ENCODE results near the gene LOXL1.
A peak's percentile ranks its signal among the peaks of the same experiment; 100 is the strongest.

LOXL1 gene

DNA sequence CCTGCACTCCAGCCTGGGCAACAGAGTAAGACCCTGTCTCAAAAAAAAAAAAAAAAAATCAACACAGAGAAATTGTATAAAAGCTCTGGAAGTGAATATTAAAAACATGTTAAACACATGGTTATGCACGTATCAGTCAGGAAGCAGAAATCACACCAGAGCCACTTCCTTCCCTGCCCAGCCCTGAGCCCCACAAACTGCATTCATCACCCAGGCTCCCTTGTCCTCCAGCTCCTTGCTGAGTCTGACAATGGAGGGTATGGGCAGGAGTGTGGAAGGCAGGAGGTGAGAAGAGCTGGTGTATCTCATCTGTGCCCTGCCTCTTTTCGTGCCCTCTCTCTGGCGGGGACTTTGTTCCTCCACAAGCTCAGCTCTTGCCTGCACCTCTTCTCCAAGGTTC is 12.1 kb upstream of the LOXL1 start (continued):
- TF ChIP-seq PATZ1 (CRISPR knock-in tag; IDR thresholded peaks at IDR 0.05; ENCODE audit: borderline replicate concordance) = no peak
- no peak for TF ChIP-seq TOX (CRISPR knock-in tag; IDR thresholded peaks at IDR 0.05; ENCODE audit: borderline replicate concordance)
- TF ChIP-seq ARNTL (CRISPR knock-in tag; IDR thresholded peaks at IDR 0.05; ENCODE audit: borderline replicate concordance, low read depth) = no peak
- TF ChIP-seq RARB (CRISPR knock-in tag; IDR thresholded peaks at IDR 0.05) = no peak

- TF ChIP-seq ESRRG (CRISPR knock-in tag; IDR thresholded peaks at IDR 0.05) = no peak
- no peak for TF ChIP-seq GLIS3 (CRISPR knock-in tag; IDR thresholded peaks at IDR 0.05)
- TF ChIP-seq BACH2 (CRISPR knock-in tag; IDR thresholded peaks at IDR 0.05; ENCODE audit: borderline replicate concordance) = no peak
- no peak for TF ChIP-seq TCF4 (CRISPR knock-in tag; IDR thresholded peaks at IDR 0.05; ENCODE audit: borderline replicate concordance)
- TF ChIP-seq ZFP3 (CRISPR knock-in tag; IDR thresholded peaks at IDR 0.05) = no peak
- TF ChIP-seq ISL1 (CRISPR knock-in tag; IDR thresholded peaks at IDR 0.05) = peak; percentile 70
- no peak for TF ChIP-seq TOX (CRISPR knock-in tag; IDR thresholded peaks at IDR 0.05; ENCODE audit: borderline replicate concordance)
- TF ChIP-seq ZC3H10 (CRISPR knock-in tag; IDR thresholded peaks at IDR 0.05) = no peak
- no peak for ATAC-seq
These were observed 11.2 kb upstream of the LOXL1 start for GRCh38 chr15:73915082-73915481.

- ATAC-seq = no peak
- TF ChIP-seq ISL1 (CRISPR knock-in tag; IDR thresholded peaks at IDR 0.05) = no peak
- no peak for TF ChIP-seq ZFP3 (CRISPR knock-in tag; IDR thresholded peaks at IDR 0.05)
- TF ChIP-seq ZNF565 (CRISPR knock-in tag; conservative IDR thresholded peaks at IDR 0.05; ENCODE audit: low read depth) = no peak
- no peak for TF ChIP-seq ZNF8 (CRISPR knock-in tag; IDR thresholded peaks at IDR 0.05)
- no peak for TF ChIP-seq TOX (CRISPR knock-in tag; IDR thresholded peaks at IDR 0.05; ENCODE audit: borderline replicate concordance)
- no peak for TF ChIP-seq PATZ1 (CRISPR knock-in tag; IDR thresholded peaks at IDR 0.05; ENCODE audit: borderline replicate concordance)
- no peak for TF ChIP-seq RARB (CRISPR knock-in tag; IDR thresholded peaks at IDR 0.05)
- no peak for TF ChIP-seq OSR1 (CRISPR knock-in tag; IDR thresholded peaks at IDR 0.05)
- no peak for TF ChIP-seq ESRRG (CRISPR knock-in tag; IDR thresholded peaks at IDR 0.05)
- TF ChIP-seq, protein P1, sequence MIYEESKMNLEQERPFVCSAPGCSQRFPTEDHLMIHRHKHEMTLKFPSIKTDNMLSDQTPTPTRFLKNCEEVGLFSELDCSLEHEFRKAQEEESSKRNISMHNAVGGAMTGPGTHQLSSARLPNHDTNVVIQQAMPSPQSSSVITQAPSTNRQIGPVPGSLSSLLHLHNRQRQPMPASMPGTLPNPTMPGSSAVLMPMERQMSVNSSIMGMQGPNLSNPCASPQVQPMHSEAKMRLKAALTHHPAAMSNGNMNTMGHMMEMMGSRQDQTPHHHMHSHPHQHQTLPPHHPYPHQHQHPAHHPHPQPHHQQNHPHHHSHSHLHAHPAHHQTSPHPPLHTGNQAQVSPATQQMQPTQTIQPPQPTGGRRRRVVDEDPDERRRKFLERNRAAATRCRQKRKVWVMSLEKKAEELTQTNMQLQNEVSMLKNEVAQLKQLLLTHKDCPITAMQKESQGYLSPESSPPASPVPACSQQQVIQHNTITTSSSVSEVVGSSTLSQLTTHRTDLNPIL (CRISPR knock-in tag; IDR thresholded peaks at IDR 0.05; ENCODE audit: low read depth) = no peak
- no peak for TF ChIP-seq BACH2 (CRISPR knock-in tag; IDR thresholded peaks at IDR 0.05; ENCODE audit: borderline replicate concordance)
- TF ChIP-seq, protein P2, sequence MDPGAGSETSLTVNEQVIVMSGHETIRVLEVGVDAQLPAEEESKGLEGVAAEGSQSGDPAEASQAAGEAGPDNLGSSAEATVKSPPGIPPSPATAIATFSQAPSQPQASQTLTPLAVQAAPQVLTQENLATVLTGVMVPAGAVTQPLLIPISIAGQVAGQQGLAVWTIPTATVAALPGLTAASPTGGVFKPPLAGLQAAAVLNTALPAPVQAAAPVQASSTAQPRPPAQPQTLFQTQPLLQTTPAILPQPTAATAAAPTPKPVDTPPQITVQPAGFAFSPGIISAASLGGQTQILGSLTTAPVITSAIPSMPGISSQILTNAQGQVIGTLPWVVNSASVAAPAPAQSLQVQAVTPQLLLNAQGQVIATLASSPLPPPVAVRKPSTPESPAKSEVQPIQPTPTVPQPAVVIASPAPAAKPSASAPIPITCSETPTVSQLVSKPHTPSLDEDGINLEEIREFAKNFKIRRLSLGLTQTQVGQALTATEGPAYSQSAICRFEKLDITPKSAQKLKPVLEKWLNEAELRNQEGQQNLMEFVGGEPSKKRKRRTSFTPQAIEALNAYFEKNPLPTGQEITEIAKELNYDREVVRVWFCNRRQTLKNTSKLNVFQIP (CRISPR knock-in tag; IDR thresholded peaks at IDR 0.05; ENCODE audit: borderline replicate concordance, low read depth) = no peak
- TF ChIP-seq, protein P3, sequence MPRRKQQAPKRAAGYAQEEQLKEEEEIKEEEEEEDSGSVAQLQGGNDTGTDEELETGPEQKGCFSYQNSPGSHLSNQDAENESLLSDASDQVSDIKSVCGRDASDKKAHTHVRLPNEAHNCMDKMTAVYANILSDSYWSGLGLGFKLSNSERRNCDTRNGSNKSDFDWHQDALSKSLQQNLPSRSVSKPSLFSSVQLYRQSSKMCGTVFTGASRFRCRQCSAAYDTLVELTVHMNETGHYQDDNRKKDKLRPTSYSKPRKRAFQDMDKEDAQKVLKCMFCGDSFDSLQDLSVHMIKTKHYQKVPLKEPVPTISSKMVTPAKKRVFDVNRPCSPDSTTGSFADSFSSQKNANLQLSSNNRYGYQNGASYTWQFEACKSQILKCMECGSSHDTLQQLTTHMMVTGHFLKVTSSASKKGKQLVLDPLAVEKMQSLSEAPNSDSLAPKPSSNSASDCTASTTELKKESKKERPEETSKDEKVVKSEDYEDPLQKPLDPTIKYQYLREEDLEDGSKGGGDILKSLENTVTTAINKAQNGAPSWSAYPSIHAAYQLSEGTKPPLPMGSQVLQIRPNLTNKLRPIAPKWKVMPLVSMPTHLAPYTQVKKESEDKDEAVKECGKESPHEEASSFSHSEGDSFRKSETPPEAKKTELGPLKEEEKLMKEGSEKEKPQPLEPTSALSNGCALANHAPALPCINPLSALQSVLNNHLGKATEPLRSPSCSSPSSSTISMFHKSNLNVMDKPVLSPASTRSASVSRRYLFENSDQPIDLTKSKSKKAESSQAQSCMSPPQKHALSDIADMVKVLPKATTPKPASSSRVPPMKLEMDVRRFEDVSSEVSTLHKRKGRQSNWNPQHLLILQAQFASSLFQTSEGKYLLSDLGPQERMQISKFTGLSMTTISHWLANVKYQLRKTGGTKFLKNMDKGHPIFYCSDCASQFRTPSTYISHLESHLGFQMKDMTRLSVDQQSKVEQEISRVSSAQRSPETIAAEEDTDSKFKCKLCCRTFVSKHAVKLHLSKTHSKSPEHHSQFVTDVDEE (CRISPR knock-in tag; IDR thresholded peaks at IDR 0.05) = no peak
- TF ChIP-seq ZC3H10 (CRISPR knock-in tag; IDR thresholded peaks at IDR 0.05) = no peak
- TF ChIP-seq, protein P4, sequence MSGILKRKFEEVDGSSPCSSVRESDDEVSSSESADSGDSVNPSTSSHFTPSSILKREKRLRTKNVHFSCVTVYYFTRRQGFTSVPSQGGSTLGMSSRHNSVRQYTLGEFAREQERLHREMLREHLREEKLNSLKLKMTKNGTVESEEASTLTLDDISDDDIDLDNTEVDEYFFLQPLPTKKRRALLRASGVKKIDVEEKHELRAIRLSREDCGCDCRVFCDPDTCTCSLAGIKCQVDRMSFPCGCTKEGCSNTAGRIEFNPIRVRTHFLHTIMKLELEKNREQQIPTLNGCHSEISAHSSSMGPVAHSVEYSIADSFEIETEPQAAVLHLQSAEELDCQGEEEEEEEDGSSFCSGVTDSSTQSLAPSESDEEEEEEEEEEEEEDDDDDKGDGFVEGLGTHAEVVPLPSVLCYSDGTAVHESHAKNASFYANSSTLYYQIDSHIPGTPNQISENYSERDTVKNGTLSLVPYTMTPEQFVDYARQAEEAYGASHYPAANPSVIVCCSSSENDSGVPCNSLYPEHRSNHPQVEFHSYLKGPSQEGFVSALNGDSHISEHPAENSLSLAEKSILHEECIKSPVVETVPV (CRISPR knock-in tag; IDR thresholded peaks at IDR 0.05) = no peak
- no peak for TF ChIP-seq CSDC2 (CRISPR knock-in tag; IDR thresholded peaks at IDR 0.05)
- no peak for TF ChIP-seq ARNTL (CRISPR knock-in tag; IDR thresholded peaks at IDR 0.05; ENCODE audit: borderline replicate concordance, low read depth)
- no peak for TF ChIP-seq TCF4 (CRISPR knock-in tag; IDR thresholded peaks at IDR 0.05; ENCODE audit: borderline replicate concordance)
- TF ChIP-seq PPARA (CRISPR knock-in tag; IDR thresholded peaks at IDR 0.05; ENCODE audit: borderline replicate concordance) = no peak
- no peak for TF ChIP-seq GLIS3 (CRISPR knock-in tag; IDR thresholded peaks at IDR 0.05)
These were observed 7.5 kb upstream of the LOXL1 start for GRCh38 chr15:73918784-73919183.
